Erythroblast (primary cell): ENCODE measurements around the gene ADM.

ENCODE experiments used
- GATA1 ChIP-seq: IDR thresholded peaks from 2 replicates; pipeline ENCODE4 v1.6.1; 2011; ENCODE audit warnings: low read depth, mild to moderate bottlenecking, control low read depth, low read length, moderate library complexity
- POLR2A ChIP-seq: IDR thresholded peaks from 2 replicates; pipeline ENCODE4 v1.6.1; 2011; ENCODE audit warnings: mild to moderate bottlenecking, low read length

- TF ChIP-seq POLR2A (no peak), GATA1 (no peak)
Observed at GRCh38 chr11:10318527-10318802, 13.6 kb downstream of the ADM start.
